ENCODE measurements around the gene DUOXA2.
A peak's percentile ranks its signal among the peaks of the same experiment; 100 is the strongest.

Gene DUOXA2

GRCh38 chr15:45138814-45139765 is 25.0 kb downstream of the DUOXA2 start:
- DNase-seq, result no peak

DNA sequence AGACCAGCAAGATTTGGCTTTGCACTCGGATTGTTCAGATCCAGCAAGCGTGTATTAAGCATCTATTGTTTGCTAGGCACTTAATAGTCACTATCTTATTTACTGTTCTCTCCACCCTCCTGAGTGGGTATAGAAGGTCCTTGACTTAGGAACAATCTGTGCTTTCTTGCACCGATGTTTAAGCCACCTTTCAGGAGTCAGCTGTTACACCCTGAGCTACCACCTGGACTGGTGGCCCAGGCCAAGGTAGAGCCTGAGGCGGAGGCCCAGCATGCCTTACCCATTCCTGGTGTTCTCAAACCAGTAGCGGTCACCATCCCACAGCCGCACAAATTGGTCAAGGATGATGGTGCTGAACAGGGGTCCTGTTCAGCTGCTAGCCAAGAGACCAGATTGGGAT is 25.6 kb downstream of the DUOXA2 start:
- no peak for DNase-seq

- no peak for DNase-seq
Measured at GRCh38 chr15:45140557-45141250, 26.6 kb downstream of the DUOXA2 start.

DNA sequence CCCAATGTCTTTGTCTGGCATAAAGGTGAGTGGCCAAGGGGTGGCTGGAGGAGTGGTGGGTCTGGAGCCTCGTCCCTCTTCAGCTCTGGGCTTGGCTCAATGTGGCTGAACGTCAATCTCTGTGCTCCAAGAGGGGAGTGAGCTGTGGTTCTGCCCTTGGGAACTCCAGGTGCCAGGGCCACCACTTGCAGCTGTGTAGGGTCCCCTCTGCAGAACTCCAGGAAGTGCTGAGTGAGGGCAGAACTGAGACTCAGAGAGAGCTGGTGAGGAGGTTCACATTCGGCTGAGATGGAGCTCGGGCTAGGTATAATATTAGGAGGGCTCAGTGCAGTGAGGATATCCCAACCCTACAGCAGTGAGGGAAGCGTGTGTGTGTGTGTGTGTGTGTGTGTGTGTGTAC is 27.3 kb downstream of the DUOXA2 start:
- no peak for DNase-seq

- no peak for DNase-seq
Measured at GRCh38 chr15:45143056-45143455, 28.9 kb downstream of the DUOXA2 start.

DNA sequence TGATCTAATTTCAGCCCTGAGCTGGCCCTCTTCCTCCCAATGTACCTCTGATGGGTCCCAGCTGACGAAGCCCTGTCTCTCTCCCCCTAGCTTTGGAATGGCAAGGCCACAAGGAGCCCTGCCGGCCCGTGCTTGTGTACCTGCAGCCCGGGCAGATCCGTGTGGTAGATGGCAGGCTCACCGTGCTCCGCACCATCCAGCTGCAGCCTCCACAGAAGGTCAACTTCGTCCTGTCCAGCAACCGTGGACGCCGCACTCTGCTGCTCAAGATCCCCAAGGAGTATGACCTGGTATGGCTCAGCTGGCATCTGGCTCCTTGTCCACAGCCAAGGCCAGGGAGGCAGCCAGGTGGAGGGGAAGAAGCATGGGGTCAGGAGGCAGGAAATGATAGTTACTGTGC is 29.8 kb downstream of the DUOXA2 start:
- no peak for DNase-seq

DNA sequence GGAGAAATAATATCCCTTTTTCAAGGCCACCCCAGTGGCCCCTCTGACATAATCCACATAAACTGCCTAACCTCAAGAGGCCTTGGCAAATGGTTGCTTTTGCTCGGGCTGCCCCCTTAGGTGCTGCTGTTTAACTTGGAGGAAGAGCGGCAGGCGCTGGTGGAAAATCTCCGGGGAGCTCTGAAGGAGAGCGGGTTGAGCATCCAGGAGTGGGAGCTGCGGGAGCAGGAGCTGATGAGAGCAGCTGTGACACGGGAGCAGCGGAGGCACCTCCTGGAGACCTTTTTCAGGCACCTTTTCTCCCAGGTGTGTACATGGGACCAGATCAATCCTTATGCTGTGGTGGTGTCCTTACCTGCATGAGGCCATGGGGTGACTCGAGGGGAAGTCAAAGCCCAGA is 30.6 kb downstream of the DUOXA2 start:
- DNase-seq, result no peak

GRCh38 chr15:45146405-45146804 is 32.3 kb downstream of the DUOXA2 start:
- peak; percentile 43 for DNase-seq

- no peak for DNase-seq
Measured at GRCh38 chr15:45147606-45148005, 33.5 kb downstream of the DUOXA2 start.

DNA sequence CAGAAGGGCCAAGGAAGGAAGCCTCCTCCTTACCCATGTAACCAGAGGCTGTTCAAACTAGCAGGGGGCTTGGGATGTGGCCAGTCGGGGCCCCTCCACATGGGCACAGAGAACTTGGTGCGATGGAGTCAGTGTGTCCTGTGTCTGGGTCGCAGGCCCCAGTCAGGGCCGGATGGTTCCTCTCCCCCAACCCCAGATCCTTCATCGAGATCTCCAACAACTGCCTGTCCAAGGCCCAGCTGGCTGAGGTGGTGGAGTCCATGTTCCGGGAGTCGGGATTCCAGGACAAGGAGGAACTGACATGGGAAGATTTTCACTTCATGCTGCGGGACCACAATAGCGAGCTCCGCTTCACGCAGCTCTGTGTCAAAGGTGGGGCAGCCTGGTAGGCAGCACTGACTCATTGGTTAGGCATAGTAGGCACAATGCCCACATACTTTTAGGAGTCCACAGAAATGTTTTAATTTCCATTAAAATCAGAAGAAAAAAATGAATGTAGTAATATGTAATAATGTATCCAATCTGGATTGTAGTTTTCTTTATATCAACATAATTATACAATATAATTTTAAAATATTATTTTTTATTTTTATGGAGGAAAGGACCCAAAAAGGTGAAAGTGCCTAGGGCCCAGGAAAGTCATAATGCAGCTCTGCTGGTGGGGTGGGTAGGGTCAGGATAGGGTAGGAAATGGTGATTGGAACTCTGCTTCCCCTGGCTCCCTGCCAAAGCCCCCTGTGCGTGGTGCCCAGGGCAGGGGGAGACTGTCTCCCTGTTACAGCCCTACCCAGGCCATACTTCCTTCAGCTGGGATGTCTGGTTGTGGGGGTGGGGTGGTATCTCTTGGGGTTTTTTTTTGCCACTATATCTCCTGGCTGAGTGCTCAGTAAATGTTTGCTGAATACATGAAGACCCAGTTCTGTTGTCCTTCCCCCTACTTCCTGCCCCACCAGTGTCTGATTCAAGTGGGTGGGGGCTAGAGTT is 34.2 kb downstream of the DUOXA2 start:
- DNase-seq, result no peak

DNA sequence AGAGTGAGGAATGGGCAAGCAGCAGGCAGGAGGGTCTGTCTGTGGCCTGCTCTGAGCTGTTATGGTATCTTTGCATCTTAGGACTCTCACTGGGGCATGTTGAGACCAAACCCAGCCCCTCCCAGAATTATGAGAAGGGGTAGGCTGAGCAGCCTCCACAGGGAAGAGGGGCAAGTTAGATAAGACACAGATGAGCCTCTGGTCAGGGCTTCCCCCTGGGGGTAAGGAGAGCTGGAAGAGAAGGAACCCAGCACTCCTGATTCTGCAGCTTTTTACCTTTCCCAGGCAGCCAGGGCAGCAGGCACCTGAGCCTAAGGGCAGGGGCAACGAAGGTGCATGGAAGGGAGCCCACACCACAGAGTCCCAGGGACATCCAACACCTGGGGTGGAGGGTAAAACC is 34.9 kb downstream of the DUOXA2 start:
- DNase-seq, result no peak

DNA sequence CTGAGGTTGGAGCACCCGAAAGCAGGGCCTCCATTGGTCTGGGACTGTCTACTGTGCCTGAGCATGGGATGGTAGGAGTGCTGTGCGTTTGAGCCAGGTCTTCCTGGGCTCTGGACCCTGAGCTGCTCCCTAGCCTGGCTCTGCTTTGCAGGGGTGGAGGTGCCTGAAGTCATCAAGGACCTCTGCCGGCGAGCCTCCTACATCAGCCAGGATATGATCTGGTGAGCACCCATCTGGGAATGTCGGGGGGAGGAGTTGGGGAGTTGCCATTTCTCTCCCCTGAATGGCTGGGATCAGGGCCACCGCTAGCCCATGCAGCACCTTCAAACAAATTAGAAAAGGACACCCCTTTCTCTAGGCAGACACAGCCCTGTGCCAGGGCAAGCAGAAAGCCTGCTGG is 36.4 kb downstream of the DUOXA2 start:
- no peak for DNase-seq

DNA sequence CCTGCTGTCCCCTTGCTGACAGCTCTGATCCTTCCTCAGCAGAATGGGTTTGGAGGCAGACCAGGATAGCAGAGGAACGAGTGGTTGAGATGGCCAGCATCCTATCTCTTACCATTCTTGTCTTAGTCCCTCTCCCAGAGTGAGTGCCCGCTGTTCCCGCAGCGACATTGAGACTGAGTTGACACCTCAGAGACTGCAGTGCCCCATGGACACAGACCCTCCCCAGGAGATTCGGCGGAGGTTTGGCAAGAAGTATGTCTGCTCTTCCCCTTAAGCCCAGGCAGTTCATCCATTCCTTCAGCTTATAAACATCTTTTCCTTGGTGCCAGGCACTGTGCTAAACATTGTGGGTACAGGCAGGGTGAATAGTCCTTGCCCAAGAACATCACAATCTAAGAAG is 36.9 kb downstream of the DUOXA2 start:
- DNase-seq, result no peak

GRCh38 chr15:45151998-45152828 is 38.1 kb downstream of the DUOXA2 start:
- DNase-seq, result no peak

- DNase-seq, result no peak
Measured at GRCh38 chr15:45155739-45156138, 41.6 kb downstream of the DUOXA2 start.

DNA sequence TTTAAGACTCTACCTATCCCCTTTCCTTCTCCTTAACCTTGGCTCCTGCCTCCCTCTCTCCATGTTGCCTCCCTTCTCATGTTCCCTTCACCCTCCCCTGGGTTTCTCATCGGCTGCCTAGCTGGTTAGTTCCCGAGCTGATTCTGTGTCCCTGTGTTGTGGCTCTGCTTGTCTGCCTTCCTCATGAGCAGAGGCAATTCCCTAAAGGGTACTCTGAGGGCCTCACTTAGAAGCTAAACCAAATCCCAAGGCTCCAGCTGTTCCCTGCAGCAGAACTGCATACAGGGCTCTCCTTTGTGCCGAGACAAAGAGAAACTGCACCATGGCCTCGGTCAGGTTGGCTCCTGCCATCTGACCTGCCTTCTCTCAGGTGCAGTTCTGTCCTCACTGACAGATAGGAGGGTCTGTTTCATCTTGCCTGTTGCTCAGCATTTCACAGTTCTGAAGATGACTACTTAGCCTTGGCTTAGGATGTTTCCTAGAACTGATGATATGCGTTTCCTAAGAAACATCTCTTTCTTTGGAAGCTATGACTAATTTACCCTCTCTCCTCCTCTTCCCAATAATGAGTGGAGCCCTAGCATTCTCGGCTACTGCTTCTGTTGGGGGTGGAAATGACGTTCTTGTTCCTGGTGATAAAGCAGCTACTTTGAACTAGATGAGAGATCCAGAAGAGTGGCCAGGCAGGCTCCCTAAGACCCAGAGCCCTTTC is 42.8 kb downstream of the DUOXA2 start:
- no peak for DNase-seq

GRCh38 chr15:45157974-45158373 is 43.8 kb downstream of the DUOXA2 start:
- peak; percentile 17 for DNase-seq

DNA sequence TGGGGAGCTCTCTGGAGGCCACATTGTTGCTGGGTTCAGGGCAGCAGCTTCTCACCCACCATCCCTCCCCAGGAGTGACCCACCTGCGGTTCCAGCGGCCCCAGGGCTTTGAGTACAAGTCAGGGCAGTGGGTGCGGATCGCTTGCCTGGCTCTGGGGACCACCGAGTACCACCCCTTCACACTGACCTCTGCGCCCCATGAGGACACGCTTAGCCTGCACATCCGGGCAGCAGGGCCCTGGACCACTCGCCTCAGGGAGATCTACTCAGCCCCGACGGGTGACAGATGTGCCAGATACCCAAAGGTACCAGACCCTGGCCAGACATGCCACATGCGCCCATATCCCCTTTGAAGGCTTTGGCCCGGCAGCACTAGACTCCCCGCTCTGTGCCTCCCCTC is 47.5 kb downstream of the DUOXA2 start:
- DNase-seq, result no peak

GRCh38 chr15:45162771-45163507 is 48.8 kb downstream of the DUOXA2 start:
- peak; percentile 76 for DNase-seq

- DNase-seq, result no peak
Measured at GRCh38 chr15:45163508-45163856, 49.4 kb downstream of the DUOXA2 start.

DNA sequence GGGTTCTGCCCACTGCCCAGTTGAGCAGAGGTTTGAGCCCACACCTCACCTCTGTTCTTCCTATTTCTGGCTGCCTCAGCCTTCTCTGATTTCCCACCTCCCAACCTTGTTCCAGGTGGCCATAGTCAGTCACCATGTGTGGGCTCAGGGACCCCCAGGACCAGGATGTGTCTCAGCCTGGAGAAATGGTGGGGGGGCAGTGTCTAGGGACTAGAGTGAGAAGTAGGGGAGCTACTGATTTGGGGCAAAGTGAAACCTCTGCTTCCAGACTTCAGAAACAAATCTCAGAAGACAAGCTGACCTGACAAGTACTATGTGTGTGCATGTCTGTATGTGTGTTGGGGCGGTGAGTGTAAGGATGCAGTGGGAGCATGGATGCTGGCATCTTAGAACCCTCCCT is 50.8 kb downstream of the DUOXA2 start:
- no peak for DNase-seq
